ENCODE measurements around the gene SPOP. TPM values are rescaled to one million over a fixed set of nuclear protein-coding genes. Genes with fewer than 3 reads are reported as not detected.
"Not testable (repeated sequence)": the region's sequence is repeated elsewhere in the genome, so short reads cannot be mapped to it uniquely, and the experiment has no call there.

Gene SPOP
- total and polyA plus RNA-seq, 5 experiments from 2014 or later = 75.9 to 126 (median 92.0) TPM

- H3K4me3 Mint-ChIP-seq = peak overlapping the region in 3 of 10 donors; percentile 0 to 34 (median 19)
- H3K9me3 Mint-ChIP-seq, DNase-seq, ATAC-seq, H3K27me3 Mint-ChIP-seq: not testable (repeated sequence)
- peak overlapping the region in 7 of 10 donors; percentile 43 to 79 (median 70) for H3K27ac Mint-ChIP-seq
- POLR2A ChIA-PET = interaction anchor here (0.6 to 0.7 kb wide), 2 partner anchors 17 to 33 kb away, joined by 3 read pairs; no protein-coding TSS in a partner anchor
- peaks cover 0 to 32% (median 4%) of the 10 kb centered on the region in 3 donors for H3K36me3 Mint-ChIP-seq
- peaks cover 19 to 62% (median 57%) of the 10 kb centered on the region in 4 donors for H3K4me1 Mint-ChIP-seq
Observed at GRCh38 chr17:49646056-49646390, 31.9 kb downstream of the SPOP start.

GRCh38 chr17:49645654-49646053 lies 32.2 kb downstream of the SPOP start:
- Mint-ChIP-seq H3K4me1 (peaks cover 16 to 61% (median 57%) of the 10 kb centered on the region in 4 donors), H3K4me3 (peak overlapping the region in 5 of 10 donors; percentile 0 to 44 (median 34)), H3K9me3 (no peaks in the 10 kb centered on the region), H3K36me3 (peaks cover 2 to 36% (median 4%) of the 10 kb centered on the region in 3 donors), H3K27me3 (no peaks in the 10 kb centered on the region), H3K27ac (peak overlapping the region in 9 of 10 donors; percentile 1 to 79 (median 49))
- DNase-seq (no peak), ATAC-seq (no peak)
- POLR2A ChIA-PET = interaction anchor here (0.7 kb wide), 1 partner anchor 17 kb away, joined by 3 read pairs; no protein-coding TSS in a partner anchor

- peaks cover 4 to 42% (median 20%) of the 10 kb centered on the region in 3 donors for H3K36me3 Mint-ChIP-seq
- POLR2A ChIA-PET = interaction anchor here (0.6 to 0.7 kb wide), 2 partner anchors 16 to 568 kb away, joined by 3 to 7 read pairs; no protein-coding TSS in a partner anchor
Observed at GRCh38 chr17:49640556-49640955, 37.3 kb downstream of the SPOP start.

GRCh38 chr17:49638818-49639217 lies 39.1 kb downstream of the SPOP start:
- POLR2A ChIA-PET = no interaction called here
- peaks cover 6 to 43% (median 38%) of the 10 kb centered on the region in 4 donors for H3K4me1 Mint-ChIP-seq

More at GRCh38 chr17:49640556-49640955, 37.3 kb downstream of the SPOP start:
- H3K27ac Mint-ChIP-seq = peak overlapping the region in 1 of 10 donors; percentile 67
- DNase-seq = no peak
- no peak for ATAC-seq
- no peaks in the 10 kb centered on the region for H3K9me3 Mint-ChIP-seq
- H3K4me1 Mint-ChIP-seq = peaks cover 9 to 45% (median 41%) of the 10 kb centered on the region in 4 donors
- no peak overlapping the region for H3K4me3 Mint-ChIP-seq
- H3K27me3 Mint-ChIP-seq = no peaks in the 10 kb centered on the region

GRCh38 chr17:49637739-49638138 lies 40.2 kb downstream of the SPOP start:
- H3K36me3 Mint-ChIP-seq = peaks cover 4 to 56% (median 20%) of the 10 kb centered on the region in 3 donors

More at GRCh38 chr17:49638818-49639217, 39.1 kb downstream of the SPOP start:
- H3K27me3 Mint-ChIP-seq = no peaks in the 10 kb centered on the region
- no peak overlapping the region for H3K4me3 Mint-ChIP-seq
- ATAC-seq = no peak
- no peak overlapping the region for H3K27ac Mint-ChIP-seq
- H3K9me3 Mint-ChIP-seq = no peaks in the 10 kb centered on the region
- no peak for DNase-seq
- peaks cover 4 to 52% (median 20%) of the 10 kb centered on the region in 3 donors for H3K36me3 Mint-ChIP-seq

GRCh38 chr17:49637050-49637449 lies 40.8 kb downstream of the SPOP start:
- DNase-seq = no peak
- H3K27me3 Mint-ChIP-seq = no peaks in the 10 kb centered on the region
- peaks cover 6 to 45% (median 28%) of the 10 kb centered on the region in 4 donors for H3K4me1 Mint-ChIP-seq
- H3K36me3 Mint-ChIP-seq = peaks cover 4 to 56% (median 18%) of the 10 kb centered on the region in 3 donors
- POLR2A ChIA-PET = interaction anchor here (1.0 kb wide), 1 partner anchor 52 kb away, joined by 4 read pairs; no protein-coding TSS in a partner anchor
- H3K4me3 Mint-ChIP-seq = no peak overlapping the region
- no peak for ATAC-seq
- H3K27ac Mint-ChIP-seq = no peak overlapping the region
- H3K9me3 Mint-ChIP-seq = no peaks in the 10 kb centered on the region

More at GRCh38 chr17:49637739-49638138, 40.2 kb downstream of the SPOP start:
- ATAC-seq (no peak), DNase-seq (no peak)
- H3K4me1 Mint-ChIP-seq = peaks cover 6 to 45% (median 33%) of the 10 kb centered on the region in 4 donors
- POLR2A ChIA-PET = interaction anchor here (0.6 to 1.0 kb wide), 2 partner anchors 42 to 52 kb away, joined by 3 to 4 read pairs; no protein-coding TSS in a partner anchor
- H3K4me3 Mint-ChIP-seq = peak overlapping the region in 1 of 10 donors; percentile 7
- no peaks in the 10 kb centered on the region for H3K9me3 Mint-ChIP-seq
- no peaks in the 10 kb centered on the region for H3K27me3 Mint-ChIP-seq
- H3K27ac Mint-ChIP-seq = peak overlapping the region in 1 of 10 donors; percentile 82

- Mint-ChIP-seq H3K27ac (peak overlapping the region in 2 of 10 donors; percentile 21 to 52), H3K36me3 (peaks cover 0 to 44% (median 12%) of the 10 kb centered on the region in 3 donors), H3K4me1 (peaks cover 8 to 46% (median 29%) of the 10 kb centered on the region in 4 donors), H3K27me3 (no peaks in the 10 kb centered on the region), H3K4me3 (no peak overlapping the region), H3K9me3 (no peaks in the 10 kb centered on the region)
- DNase-seq (no peak), ATAC-seq (no peak)
- POLR2A ChIA-PET = no interaction called here
Observed at GRCh38 chr17:49635121-49635520, 42.8 kb downstream of the SPOP start.

GRCh38 chr17:49634485-49634860 lies 43.4 kb downstream of the SPOP start:
- Mint-ChIP-seq H3K27me3 (no peaks in the 10 kb centered on the region), H3K4me1 (peaks cover 13 to 52% (median 34%) of the 10 kb centered on the region in 4 donors), H3K36me3 (peaks cover 0 to 46% (median 9%) of the 10 kb centered on the region in 3 donors), H3K9me3 (no peaks in the 10 kb centered on the region), H3K27ac (peak overlapping the region in 4 of 10 donors; percentile 1 to 11 (median 4)), H3K4me3 (no peak overlapping the region)
- POLR2A ChIA-PET = no interaction called here
- ATAC-seq = no peak
- DNase-seq = no peak

- POLR2A ChIA-PET = interaction anchor here (0.6 kb wide), 1 partner anchor 854 kb away, joined by 3 read pairs; no protein-coding TSS in a partner anchor
- Mint-ChIP-seq H3K4me1 (peaks cover 13 to 54% (median 36%) of the 10 kb centered on the region in 4 donors), H3K36me3 (peaks cover 0 to 42% (median 5%) of the 10 kb centered on the region in 3 donors), H3K27ac (peak overlapping the region in 1 of 10 donors; percentile 11), H3K4me3 (no peak overlapping the region), H3K9me3 (no peaks in the 10 kb centered on the region), H3K27me3 (no peaks in the 10 kb centered on the region)
- DNase-seq (no peak), ATAC-seq (no peak)
Observed at GRCh38 chr17:49633762-49634484, 44.0 kb downstream of the SPOP start.

- peak overlapping the region in 2 of 10 donors; percentile 9 for H3K27ac Mint-ChIP-seq
- no peak for ATAC-seq
- peaks cover 15 to 58% (median 42%) of the 10 kb centered on the region in 4 donors for H3K4me1 Mint-ChIP-seq
- no peak overlapping the region for H3K4me3 Mint-ChIP-seq
- no peaks in the 10 kb centered on the region for H3K27me3 Mint-ChIP-seq
- H3K9me3 Mint-ChIP-seq = no peaks in the 10 kb centered on the region
- DNase-seq = no peak
- H3K36me3 Mint-ChIP-seq = peaks cover 0 to 37% (median 0%) of the 10 kb centered on the region in 3 donors
- POLR2A ChIA-PET = interaction anchor here (0.6 kb wide), 1 partner anchor 854 kb away, joined by 3 read pairs; no protein-coding TSS in a partner anchor
Observed at GRCh38 chr17:49633250-49633649, 44.6 kb downstream of the SPOP start.

- peaks cover 0 to 36% (median 0%) of the 10 kb centered on the region in 3 donors for H3K36me3 Mint-ChIP-seq
- no peaks in the 10 kb centered on the region for H3K9me3 Mint-ChIP-seq
- DNase-seq (no peak), ATAC-seq (no peak)
- peaks cover 15 to 60% (median 43%) of the 10 kb centered on the region in 4 donors for H3K4me1 Mint-ChIP-seq
- no peaks in the 10 kb centered on the region for H3K27me3 Mint-ChIP-seq
- H3K4me3 Mint-ChIP-seq = no peak overlapping the region
- POLR2A ChIA-PET = no interaction called here
- H3K27ac Mint-ChIP-seq = peak overlapping the region in 2 of 10 donors; percentile 34 to 46
Observed at GRCh38 chr17:49632201-49632600, 45.7 kb downstream of the SPOP start.

- H3K27ac Mint-ChIP-seq = peak overlapping the region in 6 of 10 donors; percentile 1 to 75 (median 42)
- H3K36me3 Mint-ChIP-seq = peaks cover 0 to 38% (median 0%) of the 10 kb centered on the region in 3 donors
- H3K4me3 Mint-ChIP-seq = peak overlapping the region in 1 of 10 donors; percentile 5
- H3K9me3 Mint-ChIP-seq = no peaks in the 10 kb centered on the region
- ATAC-seq (no peak), DNase-seq (no peak)
- peaks cover 15 to 62% (median 43%) of the 10 kb centered on the region in 4 donors for H3K4me1 Mint-ChIP-seq
- H3K27me3 Mint-ChIP-seq = no peaks in the 10 kb centered on the region
- POLR2A ChIA-PET = no interaction called here
Observed at GRCh38 chr17:49631496-49631895, 46.4 kb downstream of the SPOP start.
